Right lobe of liver (tissue), 6 donors: ENCODE measurements around the gene PIP5K1B. TPM values are rescaled to one million over a fixed set of nuclear protein-coding genes. Genes with fewer than 3 reads are reported as not detected.

ENCODE experiments used
- ATAC-seq, 4 donors: fragments of 200-7000 bp; cut with Tn5 transposase; one replicate each; pipeline ENCODE4 v1.9.1; 2020; ENCODE audit warnings: mild to moderate bottlenecking in 4 of 4, moderate library complexity in 4 of 4
- DNase-seq, 3 donors: peaks; one replicate each; pipeline ENCODE4 v3.0.0-alpha.2; 2020
- H3K27ac ChIP-seq, 3 donors: fragments of 200-600 bp; one replicate each; pipeline ENCODE4 v1.8.0; 2022
- H3K27me3 ChIP-seq, 2 donors: fragments of 200-600 bp; one replicate each; pipeline ENCODE4 v1.8.0; 2022
- H3K36me3 ChIP-seq, 4 donors: fragments of 200-600 bp; sonication (generic) in 1 of 4; one replicate each; pipeline versions ENCODE4 v1.5.1 to v1.8.0; 2017 to 2022; ENCODE audit warnings: control low read depth in 1 of 4
- H3K4me1 ChIP-seq, 4 donors: fragments of 200-600 bp; sonication (generic) in 1 of 4; one replicate each; pipeline versions ENCODE4 v1.5.1 to v1.8.0; 2017 to 2022; ENCODE audit warnings: control low read depth in 1 of 4
- H3K4me3 ChIP-seq, 3 donors: fragments of 200-600 bp; one replicate each; pipeline ENCODE4 v1.8.0; 2022
- H3K9me3 ChIP-seq, 4 donors: fragments of 200-600 bp; sonication (generic) in 1 of 4; one replicate each; pipeline versions ENCODE4 v1.5.1 to v1.8.0; 2017 to 2022; ENCODE audit warnings: control low read depth in 1 of 4
- POLR2A ChIP-seq: fragments of 450-650 bp; IDR thresholded peaks from one replicate; pipeline ENCODE4 v1.6.1; 2017; ENCODE audit warnings: antibody characterized with exemption, mild to moderate bottlenecking
- WGBS: methylation state at CpG from one replicate; pipeline ENCODE4 v1.1.6; 2018; ENCODE audit warnings: low coverage, low lambda C conversion rate; ENCODE audit not compliant: insufficient coverage; ENCODE audit errors: missing lambda C conversion rate; 5-methylcytosine and 5-hydroxymethylcytosine counted together
- intact Hi-C, 2 donors: fragments of 100-400 bp; cut with DNase I; formaldehyde crosslinking; loops; one replicate each; pipeline versions ENCODE4 v1.11.2 to v1.14.1; 2022
- total RNA-seq, 6 experiments: library from RNA; depleted of rRNA in 2 of 6; stranded (reverse); fragments of >200 nt in 2 of 6; fragmentation: NEBNext Ultra II Directional in 3 of 6; extraction: Animal tissue kit (Norgen Biotek cat#: 25700) in 3 of 6; gene quantifications; one replicate each; pipeline versions ENCODE4 v1.1.0 to v1.2.4, GENCODE V29; 2016 to 2023
- TF ChIP-seq, protein P1 (sequence below), 4 donors: fragments of 200-600 bp in 3 of 4; fragments of 450-650 bp in 1 of 4; IDR thresholded peaks; one replicate each; pipeline versions ENCODE4 v1.5.1 to v1.8.0; 2016 to 2022; ENCODE audit warnings: antibody characterized with exemption in 4 of 4, mild to moderate bottlenecking in 2 of 4
- donor health status: DM: no; HTN: yes; CAD: no.
- donor health status: DM: no; HTN: no; CAD: no.
- donor health status: DM: no; HTN: no; CAD: no.
- donor health status: DM: no; HTN: yes; CAD: no.
- donor health status: DM: no; HTN: yes; CAD: no.

The PIP5K1B gene
- total RNA-seq, 6 experiments from 2014 or later = 0.27 to 0.71 TPM; not detected in 4

DNA sequence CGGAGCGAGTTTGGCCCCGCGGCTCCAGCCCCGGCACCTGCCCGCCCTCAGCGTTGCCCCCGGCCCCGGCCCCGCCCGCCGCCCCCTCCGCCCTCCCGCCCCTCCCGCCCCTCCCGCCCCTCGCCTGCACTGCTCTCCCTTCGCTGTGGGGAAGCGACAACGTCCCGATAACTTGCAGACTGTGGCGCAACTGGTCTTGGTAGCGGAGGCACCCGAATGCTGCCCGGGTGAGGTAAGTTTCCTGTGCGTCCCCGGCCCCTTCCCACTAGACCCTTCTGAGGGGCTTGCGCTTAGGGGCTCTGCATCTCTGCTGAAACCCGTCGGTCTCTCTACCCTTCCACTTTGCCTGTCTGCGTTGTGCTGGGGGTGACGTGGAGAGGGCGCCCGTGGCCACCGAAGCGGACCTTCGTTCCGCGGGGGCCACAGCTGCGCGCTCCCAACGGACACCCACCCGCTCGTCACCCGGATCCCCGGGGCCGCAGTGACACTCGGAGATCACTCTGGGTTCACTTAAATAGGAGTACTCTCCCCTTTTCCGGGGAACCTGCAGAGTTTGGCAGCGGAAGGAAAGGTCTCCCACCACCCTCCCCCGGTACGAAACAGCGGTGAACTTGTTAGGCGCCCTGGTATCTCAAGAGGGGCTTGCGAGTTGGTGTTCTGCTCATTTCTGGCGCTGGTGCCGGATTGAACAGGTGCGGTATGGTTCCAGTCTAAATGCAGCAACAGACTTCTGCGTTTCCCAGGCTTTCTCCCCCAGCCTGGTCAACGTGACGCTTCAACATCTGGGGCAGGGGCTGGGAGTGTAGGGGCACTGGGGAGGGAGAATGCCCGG lies 707 bp downstream of the PIP5K1B start:
- Histone ChIP-seq H3K4me3 (peak overlapping the region; percentile 43 to 64 (median 54)), H3K27me3 (peaks cover 0 to 6% of the 10 kb centered on the region in 2 donors), H3K36me3 (no peaks in the 10 kb centered on the region), H3K27ac (no peak overlapping the region), H3K4me1 (peaks cover 0 to 9% (median 3%) of the 10 kb centered on the region in 4 donors), H3K9me3 (no peaks in the 10 kb centered on the region)
- TF ChIP-seq, protein P1, sequence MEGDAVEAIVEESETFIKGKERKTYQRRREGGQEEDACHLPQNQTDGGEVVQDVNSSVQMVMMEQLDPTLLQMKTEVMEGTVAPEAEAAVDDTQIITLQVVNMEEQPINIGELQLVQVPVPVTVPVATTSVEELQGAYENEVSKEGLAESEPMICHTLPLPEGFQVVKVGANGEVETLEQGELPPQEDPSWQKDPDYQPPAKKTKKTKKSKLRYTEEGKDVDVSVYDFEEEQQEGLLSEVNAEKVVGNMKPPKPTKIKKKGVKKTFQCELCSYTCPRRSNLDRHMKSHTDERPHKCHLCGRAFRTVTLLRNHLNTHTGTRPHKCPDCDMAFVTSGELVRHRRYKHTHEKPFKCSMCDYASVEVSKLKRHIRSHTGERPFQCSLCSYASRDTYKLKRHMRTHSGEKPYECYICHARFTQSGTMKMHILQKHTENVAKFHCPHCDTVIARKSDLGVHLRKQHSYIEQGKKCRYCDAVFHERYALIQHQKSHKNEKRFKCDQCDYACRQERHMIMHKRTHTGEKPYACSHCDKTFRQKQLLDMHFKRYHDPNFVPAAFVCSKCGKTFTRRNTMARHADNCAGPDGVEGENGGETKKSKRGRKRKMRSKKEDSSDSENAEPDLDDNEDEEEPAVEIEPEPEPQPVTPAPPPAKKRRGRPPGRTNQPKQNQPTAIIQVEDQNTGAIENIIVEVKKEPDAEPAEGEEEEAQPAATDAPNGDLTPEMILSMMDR (IDR thresholded peaks at IDR 0.05) = no peak
- no peak for TF ChIP-seq POLR2A
- WGBS = 2% methylated on average over 17 of the region's 62 CpGs
- intact Hi-C loops = no loop called here
- ATAC-seq (peak; percentile 5 to 23 (median 8)), DNase-seq (peak in 2 of 3 donors; percentile 19 to 57)

DNA sequence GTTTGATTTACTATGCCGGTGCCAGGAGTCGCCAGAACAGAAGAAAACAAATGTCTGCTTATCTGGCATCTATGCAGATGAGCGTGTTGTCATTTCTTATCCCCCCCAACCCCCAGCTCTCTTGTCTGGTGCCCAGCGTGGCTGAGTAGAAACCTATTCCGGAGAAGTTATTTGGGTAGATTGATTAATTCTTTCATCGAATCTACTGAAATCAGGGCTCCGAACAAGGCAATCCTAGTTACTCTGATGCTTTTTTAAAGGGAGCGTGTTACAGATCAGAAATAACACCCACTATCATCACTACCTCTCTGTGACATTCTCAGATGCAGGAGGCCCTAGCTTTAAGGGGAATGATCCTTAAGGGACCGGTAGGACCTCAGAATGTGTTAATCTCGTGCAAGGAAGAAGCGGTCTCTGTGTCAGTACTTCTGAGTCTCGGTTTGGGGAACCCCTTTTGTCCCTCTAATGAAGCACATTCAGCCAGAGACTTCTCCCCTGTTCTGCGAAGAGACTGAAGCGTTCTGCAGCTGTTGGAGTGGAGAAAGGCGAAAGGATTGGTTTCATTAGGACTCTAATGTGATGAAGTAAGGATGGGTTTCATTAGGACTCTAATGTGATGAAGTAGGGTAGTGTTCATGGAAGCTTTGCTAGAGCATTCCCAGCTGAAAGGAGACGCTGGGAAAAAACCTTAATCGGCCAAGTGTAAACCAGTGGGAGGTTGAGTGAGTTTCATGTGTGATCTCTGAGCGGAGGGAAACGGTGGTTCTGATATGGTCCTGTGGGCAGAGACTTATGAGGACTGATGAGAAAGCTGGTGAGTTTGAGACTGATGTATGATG lies 1.5 kb downstream of the PIP5K1B start:
- intact Hi-C loops = no loop called here

DNA sequence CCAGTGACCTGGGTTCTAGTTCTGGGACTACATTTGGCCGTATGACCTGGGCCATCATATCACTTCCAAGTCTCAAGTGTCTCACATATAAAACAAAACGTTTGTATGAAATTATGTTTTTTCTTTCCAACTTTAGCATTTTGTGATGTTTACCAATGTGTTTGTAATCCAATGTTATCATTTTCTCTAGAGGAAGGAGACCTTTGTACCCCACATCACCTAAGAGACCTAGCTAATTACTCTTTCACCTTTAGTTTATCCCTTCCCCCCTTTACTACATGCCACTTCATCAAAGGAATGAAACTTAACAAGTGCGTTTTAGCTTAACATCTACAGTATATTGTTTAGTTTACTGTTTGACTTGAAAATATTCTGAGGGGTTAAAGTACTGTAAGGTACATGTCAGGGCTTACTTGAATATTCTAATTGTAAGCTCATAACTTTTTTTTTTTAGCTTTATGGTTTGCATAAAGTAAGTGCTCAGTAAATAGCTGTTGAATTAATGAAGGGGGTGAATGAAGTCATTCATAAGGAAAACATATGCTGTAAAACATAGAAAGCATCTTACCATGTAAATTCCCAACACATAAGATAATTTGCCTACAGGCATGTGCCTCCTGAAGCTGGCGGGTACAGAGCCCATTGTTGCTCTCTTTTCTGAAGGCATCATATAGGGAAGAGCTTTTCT lies 2.9 kb downstream of the PIP5K1B start:
- 48% methylated on average over 4 of the region's 4 CpGs for WGBS
- Histone ChIP-seq H3K4me3 (no peak overlapping the region), H3K4me1 (peaks cover 0 to 9% (median 3%) of the 10 kb centered on the region in 4 donors), H3K36me3 (no peaks in the 10 kb centered on the region), H3K9me3 (no peaks in the 10 kb centered on the region), H3K27ac (no peak overlapping the region), H3K27me3 (peaks cover 0 to 6% of the 10 kb centered on the region in 2 donors)
- ATAC-seq (no peak), DNase-seq (no peak)
- intact Hi-C loops = no loop called here
- TF ChIP-seq POLR2A = no peak
- TF ChIP-seq, protein P1 (IDR thresholded peaks at IDR 0.05) = no peak

More for the DNA sequence above, 1.5 kb downstream of the PIP5K1B start:
- H3K27ac ChIP-seq = no peak overlapping the region
- TF ChIP-seq, protein P1 (IDR thresholded peaks at IDR 0.05) = no peak
- no peak for TF ChIP-seq POLR2A
- H3K4me3 ChIP-seq = no peak overlapping the region
- WGBS = 19% methylated on average over 17 of the region's 19 CpGs
- ATAC-seq (no peak), DNase-seq (no peak)
- H3K36me3 ChIP-seq = no peaks in the 10 kb centered on the region
- H3K4me1 ChIP-seq = peaks cover 0 to 9% (median 3%) of the 10 kb centered on the region in 4 donors
- peaks cover 0 to 6% of the 10 kb centered on the region in 2 donors for H3K27me3 ChIP-seq
- H3K9me3 ChIP-seq = no peaks in the 10 kb centered on the region

DNA sequence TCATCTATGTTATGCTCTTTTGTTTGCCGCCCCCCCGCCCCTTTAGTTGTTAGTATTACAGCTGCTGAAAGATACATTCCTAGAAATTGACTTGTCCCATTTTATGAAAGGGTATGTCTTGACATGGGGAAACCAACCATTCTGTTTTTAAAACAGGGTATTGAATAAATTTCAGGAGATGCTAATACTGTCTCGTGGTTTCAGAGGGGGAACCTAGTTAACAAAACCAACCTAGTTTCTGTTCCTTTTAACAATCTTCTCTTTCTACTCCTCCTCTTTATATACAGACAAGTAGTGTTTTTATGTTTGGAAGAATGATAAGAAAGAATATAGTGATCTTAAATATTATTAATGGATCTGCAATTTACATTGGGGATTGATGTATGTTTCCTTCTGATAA lies 3.5 kb downstream of the PIP5K1B start:
- Histone ChIP-seq H3K9me3 (no peaks in the 10 kb centered on the region), H3K4me1 (peaks cover 0 to 9% (median 3%) of the 10 kb centered on the region in 4 donors), H3K27ac (no peak overlapping the region), H3K4me3 (no peak overlapping the region), H3K27me3 (peaks cover 0 to 6% of the 10 kb centered on the region in 2 donors), H3K36me3 (no peaks in the 10 kb centered on the region)
- no peak for DNase-seq
- TF ChIP-seq POLR2A = no peak
- TF ChIP-seq, protein P1 (IDR thresholded peaks at IDR 0.05) = no peak
- intact Hi-C loops = no loop called here
- WGBS = 35% methylated on average over 3 of the region's 3 CpGs
- no peak for ATAC-seq
